ENCODE data around the gene LSM3.

DNA sequence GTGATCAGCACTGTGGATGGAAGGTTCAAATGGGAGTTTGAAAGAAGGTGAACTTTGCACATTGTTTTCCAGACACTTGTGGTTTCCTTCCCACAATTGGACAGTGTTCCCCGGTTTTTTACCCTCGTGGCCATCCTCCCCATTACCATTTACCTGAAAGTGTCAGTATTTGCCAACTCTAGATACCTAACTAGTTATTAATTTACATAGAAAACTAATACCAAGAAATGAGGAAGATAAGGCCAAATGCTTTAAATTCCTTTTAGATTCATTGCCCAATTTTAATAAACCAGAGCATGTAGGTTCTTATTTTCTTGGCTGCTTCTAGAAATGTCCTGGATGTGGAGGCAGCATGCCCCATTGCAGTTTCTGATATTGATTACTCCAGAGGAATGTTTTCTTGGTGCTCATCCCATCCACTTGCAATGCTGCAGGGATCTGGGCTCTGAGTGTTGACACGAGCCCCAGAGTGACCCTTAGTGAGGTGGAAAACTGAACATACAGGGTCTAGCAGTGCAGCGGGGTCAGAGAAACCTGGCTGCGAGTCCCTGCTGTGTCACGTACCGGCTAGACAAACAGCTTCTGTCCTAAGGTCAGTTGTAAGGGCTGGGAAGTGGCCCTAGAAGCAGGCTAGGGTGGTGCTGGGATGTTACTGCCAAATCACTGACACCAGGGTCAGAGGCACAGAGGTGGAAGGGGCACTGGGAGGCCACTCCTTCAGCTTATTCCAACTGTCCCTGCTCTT is 23.5 kb downstream of the LSM3 start:
- TF ChIP-seq, protein P1, sequence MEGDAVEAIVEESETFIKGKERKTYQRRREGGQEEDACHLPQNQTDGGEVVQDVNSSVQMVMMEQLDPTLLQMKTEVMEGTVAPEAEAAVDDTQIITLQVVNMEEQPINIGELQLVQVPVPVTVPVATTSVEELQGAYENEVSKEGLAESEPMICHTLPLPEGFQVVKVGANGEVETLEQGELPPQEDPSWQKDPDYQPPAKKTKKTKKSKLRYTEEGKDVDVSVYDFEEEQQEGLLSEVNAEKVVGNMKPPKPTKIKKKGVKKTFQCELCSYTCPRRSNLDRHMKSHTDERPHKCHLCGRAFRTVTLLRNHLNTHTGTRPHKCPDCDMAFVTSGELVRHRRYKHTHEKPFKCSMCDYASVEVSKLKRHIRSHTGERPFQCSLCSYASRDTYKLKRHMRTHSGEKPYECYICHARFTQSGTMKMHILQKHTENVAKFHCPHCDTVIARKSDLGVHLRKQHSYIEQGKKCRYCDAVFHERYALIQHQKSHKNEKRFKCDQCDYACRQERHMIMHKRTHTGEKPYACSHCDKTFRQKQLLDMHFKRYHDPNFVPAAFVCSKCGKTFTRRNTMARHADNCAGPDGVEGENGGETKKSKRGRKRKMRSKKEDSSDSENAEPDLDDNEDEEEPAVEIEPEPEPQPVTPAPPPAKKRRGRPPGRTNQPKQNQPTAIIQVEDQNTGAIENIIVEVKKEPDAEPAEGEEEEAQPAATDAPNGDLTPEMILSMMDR (IDR thresholded peaks at IDR 0.05), result no peak
- no peak for TF ChIP-seq POLR2A (IDR thresholded peaks at IDR 0.05)
